Liver (tissue), 9 donors: ENCODE measurements around the gene SASH1. TPM values are rescaled to one million over a fixed set of nuclear protein-coding genes. Genes with fewer than 3 reads are reported as not detected.

Experiments
- DNase-seq: peaks from one replicate; pipeline ENCODE4 v3.0.0-alpha.2; 2017; ENCODE audit warnings: low spot score
- H3K27ac ChIP-seq, 2 donors: one replicate each; pipeline ENCODE4 v1.7.0; 2013; ENCODE audit warnings: inconsistent platforms in 2 of 2, low read length in 2 of 2, control low read depth in 1 of 2, low read depth in 1 of 2, mild to moderate bottlenecking in 1 of 2
- H3K27me3 ChIP-seq, 4 donors: one replicate each; pipeline versions ENCODE4 v1.6.1 to v1.7.0; 2013; ENCODE audit warnings: low read length in 3 of 4, inconsistent platforms in 1 of 4, mild to moderate bottlenecking in 1 of 4, moderate library complexity in 1 of 4; ENCODE audit not compliant: control insufficient read depth in 4 of 4, insufficient read depth in 4 of 4
- H3K36me3 ChIP-seq, 4 donors: one replicate each; pipeline versions ENCODE4 v1.6.1 to v1.7.0; 2013; ENCODE audit warnings: low read length in 3 of 4, mild to moderate bottlenecking in 3 of 4, low read depth in 1 of 4, moderate library complexity in 1 of 4; ENCODE audit not compliant: control insufficient read depth in 4 of 4, insufficient read depth in 3 of 4
- H3K4me1 ChIP-seq, 4 donors: one replicate each; pipeline versions ENCODE4 v1.6.1 to v1.7.0; 2013; ENCODE audit warnings: low read length in 3 of 4, mild to moderate bottlenecking in 3 of 4, moderate library complexity in 1 of 4; ENCODE audit not compliant: control insufficient read depth in 4 of 4, insufficient read depth in 4 of 4
- H3K4me3 ChIP-seq, 3 donors: one replicate each; pipeline versions ENCODE4 v1.6.1 to v1.7.0; 2013; ENCODE audit warnings: low read length in 3 of 3, control low read depth in 1 of 3, low read depth in 1 of 3, mild to moderate bottlenecking in 1 of 3
- H3K9ac ChIP-seq, 2 donors: one replicate each; pipeline ENCODE4 v1.7.0; 2013; ENCODE audit warnings: low read length in 2 of 2, mild to moderate bottlenecking in 2 of 2, moderate library complexity in 2 of 2, control low read depth in 1 of 2, low read depth in 1 of 2
- H3K9me3 ChIP-seq, 4 donors: one replicate each; pipeline versions ENCODE4 v1.6.1 to v1.7.0; 2013; ENCODE audit warnings: low read length in 3 of 4; ENCODE audit not compliant: control insufficient read depth in 4 of 4
- ATF3 ChIP-seq: IDR thresholded peaks from 2 replicates; pipeline ENCODE4 v1.6.1; 2016; ENCODE audit warnings: antibody characterized with exemption
- CTCF ChIP-seq: fragments of 150-350 bp; IDR thresholded peaks from 2 replicates; pipeline ENCODE4 v1.5.1; 2017; ENCODE audit warnings: improper control_type of control experiment, low read depth, low read length; ENCODE audit not compliant: missing input control
- EGR1 ChIP-seq, 2 donors: IDR thresholded peaks; 2 replicates each; pipeline ENCODE4 v1.6.1; 2016 to 2018; ENCODE audit warnings: antibody characterized with exemption in 2 of 2, low read depth in 2 of 2
- FOXA1 ChIP-seq: IDR thresholded peaks from 2 replicates; pipeline ENCODE4 v1.6.1; 2016; ENCODE audit warnings: antibody characterized with exemption
- FOXA2 ChIP-seq: IDR thresholded peaks from 2 replicates; pipeline ENCODE4 v1.6.1; 2016; ENCODE audit warnings: antibody characterized with exemption
- GABPA ChIP-seq, 2 donors: IDR thresholded peaks in 1 of 2; conservative IDR thresholded peaks in 1 of 2; 2 replicates each; pipeline ENCODE4 v1.6.1; 2016; ENCODE audit warnings: antibody characterized with exemption in 2 of 2, mild to moderate bottlenecking in 1 of 2, moderate library complexity in 1 of 2
- HNF4A ChIP-seq, 2 donors: conservative IDR thresholded peaks; 2 replicates each; pipeline ENCODE4 v1.6.1; 2016; ENCODE audit warnings: antibody characterized with exemption in 2 of 2, mild to moderate bottlenecking in 2 of 2
- HNF4G ChIP-seq: IDR thresholded peaks from 2 replicates; pipeline ENCODE4 v1.6.1; 2016; ENCODE audit warnings: antibody characterized with exemption
- JUND ChIP-seq, 2 donors: IDR thresholded peaks; 2 replicates each; pipeline ENCODE4 v1.6.1; 2016; ENCODE audit warnings: antibody characterized with exemption in 2 of 2
- NR2F2 ChIP-seq: IDR thresholded peaks from 2 replicates; pipeline ENCODE4 v1.6.1; 2016; ENCODE audit warnings: antibody characterized with exemption
- RAD21 ChIP-seq, 2 donors: IDR thresholded peaks; 2 replicates each; pipeline ENCODE4 v1.6.1; 2016; ENCODE audit warnings: antibody characterized with exemption in 2 of 2, mild to moderate bottlenecking in 2 of 2
- RXRA ChIP-seq, 2 donors: IDR thresholded peaks; 2 replicates each; pipeline ENCODE4 v1.6.1; 2017 to 2018; ENCODE audit warnings: antibody characterized with exemption in 2 of 2, mild to moderate bottlenecking in 1 of 2
- SP1 ChIP-seq: IDR thresholded peaks from 2 replicates; pipeline ENCODE4 v1.6.1; 2018; ENCODE audit warnings: antibody characterized with exemption, mild to moderate bottlenecking
- TAF1 ChIP-seq: conservative IDR thresholded peaks from 2 replicates; pipeline ENCODE4 v1.6.1; 2016; ENCODE audit warnings: antibody characterized with exemption, mild to moderate bottlenecking
- YY1 ChIP-seq: IDR thresholded peaks from 2 replicates; pipeline ENCODE4 v1.6.1; 2016; ENCODE audit warnings: antibody characterized with exemption, mild to moderate bottlenecking
- ZBTB33 ChIP-seq: IDR thresholded peaks from 2 replicates; pipeline ENCODE4 v1.6.1; 2016; ENCODE audit warnings: antibody characterized with exemption
- WGBS: extraction: QIAGEN DNeasy Blood & Tissue Kit; methylation state at CpG from one replicate; pipeline ENCODE4 v1.1.7; 2013; 5-methylcytosine and 5-hydroxymethylcytosine counted together
- polyA plus RNA-seq, 2 donors: library from polyadenylated mRNA; stranded (reverse) in 1 of 2; unstranded in 1 of 2; fragments of 200-250 nt in 1 of 2; fragments of >200 nt in 1 of 2; fragmentation: Nextera tagmentation in 1 of 2; extraction: Ambion mirVana in 1 of 2; gene quantifications; one replicate each; pipeline versions ENCODE4 v1.2.1 to v1.2.3, GENCODE V29; 2013 to 2015
- total RNA-seq, 2 donors: library from RNA; depleted of rRNA; stranded (reverse); fragments of >200 nt; gene quantifications; one replicate each; pipeline ENCODE4 v1.2.3, GENCODE V29; 2014
- TF ChIP-seq, protein P1 (sequence below): IDR thresholded peaks from 2 replicates; pipeline ENCODE4 v1.6.1; 2016; ENCODE audit warnings: antibody characterized with exemption, mild to moderate bottlenecking
- TF ChIP-seq, protein P2 (sequence below): IDR thresholded peaks from 2 replicates; pipeline ENCODE4 v1.6.1; 2016; ENCODE audit warnings: antibody characterized with exemption
- donor health status: healthy.
- donor health status: healthy.
- donor health status: healthy.
- donor health status: healthy.
- donor health status: healthy.

The SASH1 gene
- total and polyA plus RNA-seq, 4 donors = 3.5 to 16.4 (median 7.6) TPM

DNA sequence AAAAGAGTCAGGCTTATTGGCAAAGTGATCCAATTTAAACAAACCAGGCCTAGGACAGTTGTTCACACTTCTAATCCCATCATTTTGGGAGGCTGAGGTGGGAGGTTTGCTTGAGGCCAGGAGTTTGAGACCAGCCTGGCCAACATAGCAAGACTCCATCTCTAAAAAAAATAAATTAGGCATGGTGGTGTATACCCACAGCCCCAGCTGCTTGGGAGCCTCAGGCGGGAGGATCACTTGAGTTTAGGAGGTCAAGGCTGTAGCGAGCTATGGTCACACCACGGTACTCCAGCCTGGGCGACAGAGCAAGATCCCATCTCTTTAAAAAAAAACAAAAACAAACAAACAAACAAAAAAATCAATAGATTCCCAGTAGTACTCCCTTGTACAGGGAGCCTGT is 86.8 kb downstream of the SASH1 start:
- TF ChIP-seq JUND (IDR thresholded peaks at IDR 0.05) (no peak), ZBTB33 (no peak), HNF4G (no peak), NR2F2 (no peak), FOXA1 (no peak), RAD21 (IDR thresholded peaks at IDR 0.05) (no peak), RXRA (IDR thresholded peaks at IDR 0.05) (no peak)
- TF ChIP-seq, protein P1, sequence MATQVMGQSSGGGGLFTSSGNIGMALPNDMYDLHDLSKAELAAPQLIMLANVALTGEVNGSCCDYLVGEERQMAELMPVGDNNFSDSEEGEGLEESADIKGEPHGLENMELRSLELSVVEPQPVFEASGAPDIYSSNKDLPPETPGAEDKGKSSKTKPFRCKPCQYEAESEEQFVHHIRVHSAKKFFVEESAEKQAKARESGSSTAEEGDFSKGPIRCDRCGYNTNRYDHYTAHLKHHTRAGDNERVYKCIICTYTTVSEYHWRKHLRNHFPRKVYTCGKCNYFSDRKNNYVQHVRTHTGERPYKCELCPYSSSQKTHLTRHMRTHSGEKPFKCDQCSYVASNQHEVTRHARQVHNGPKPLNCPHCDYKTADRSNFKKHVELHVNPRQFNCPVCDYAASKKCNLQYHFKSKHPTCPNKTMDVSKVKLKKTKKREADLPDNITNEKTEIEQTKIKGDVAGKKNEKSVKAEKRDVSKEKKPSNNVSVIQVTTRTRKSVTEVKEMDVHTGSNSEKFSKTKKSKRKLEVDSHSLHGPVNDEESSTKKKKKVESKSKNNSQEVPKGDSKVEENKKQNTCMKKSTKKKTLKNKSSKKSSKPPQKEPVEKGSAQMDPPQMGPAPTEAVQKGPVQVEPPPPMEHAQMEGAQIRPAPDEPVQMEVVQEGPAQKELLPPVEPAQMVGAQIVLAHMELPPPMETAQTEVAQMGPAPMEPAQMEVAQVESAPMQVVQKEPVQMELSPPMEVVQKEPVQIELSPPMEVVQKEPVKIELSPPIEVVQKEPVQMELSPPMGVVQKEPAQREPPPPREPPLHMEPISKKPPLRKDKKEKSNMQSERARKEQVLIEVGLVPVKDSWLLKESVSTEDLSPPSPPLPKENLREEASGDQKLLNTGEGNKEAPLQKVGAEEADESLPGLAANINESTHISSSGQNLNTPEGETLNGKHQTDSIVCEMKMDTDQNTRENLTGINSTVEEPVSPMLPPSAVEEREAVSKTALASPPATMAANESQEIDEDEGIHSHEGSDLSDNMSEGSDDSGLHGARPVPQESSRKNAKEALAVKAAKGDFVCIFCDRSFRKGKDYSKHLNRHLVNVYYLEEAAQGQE = no peak
- Histone ChIP-seq H3K9me3 (no peaks in the 10 kb centered on the region), H3K27ac (no peak overlapping the region), H3K4me3 (no peak overlapping the region), H3K27me3 (no peaks in the 10 kb centered on the region), H3K4me1 (peaks cover 2 to 15% (median 8%) of the 10 kb centered on the region in 4 donors), H3K9ac (no peak overlapping the region), H3K36me3 (no peaks in the 10 kb centered on the region)
- 97% methylated on average over 4 of the region's 4 CpGs for WGBS
- no peak for DNase-seq

- no peak for DNase-seq
- H3K4me1 ChIP-seq = peaks cover 2 to 15% (median 8%) of the 10 kb centered on the region in 4 donors
- H3K27me3 ChIP-seq = no peaks in the 10 kb centered on the region
- H3K36me3 ChIP-seq = no peaks in the 10 kb centered on the region
- TF ChIP-seq SP1 (no peak), HNF4A (conservative IDR thresholded peaks at IDR 0.05) (no peak), RAD21 (IDR thresholded peaks at IDR 0.05) (no peak), HNF4G (no peak), JUND (IDR thresholded peaks at IDR 0.05) (no peak), YY1 (no peak), ZBTB33 (no peak), TAF1 (no peak), FOXA2 (no peak), EGR1 (IDR thresholded peaks at IDR 0.05; ENCODE audit: low read depth in 2 of 2) (no peak), CTCF (no peak), GABPA (IDR thresholded peaks at IDR 0.05 in 1 of 2, conservative IDR thresholded peaks at IDR 0.05 in 1 of 2) (no peak), ATF3 (no peak), FOXA1 (no peak), RXRA (IDR thresholded peaks at IDR 0.05) (no peak), NR2F2 (no peak)
- TF ChIP-seq, protein P2, sequence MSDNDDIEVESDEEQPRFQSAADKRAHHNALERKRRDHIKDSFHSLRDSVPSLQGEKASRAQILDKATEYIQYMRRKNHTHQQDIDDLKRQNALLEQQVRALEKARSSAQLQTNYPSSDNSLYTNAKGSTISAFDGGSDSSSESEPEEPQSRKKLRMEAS = no peak
- TF ChIP-seq, protein P1 = no peak
- H3K9me3 ChIP-seq = no peaks in the 10 kb centered on the region
- no peak overlapping the region for H3K4me3 ChIP-seq
- 89% methylated on average over 8 of the region's 8 CpGs for WGBS
- H3K27ac ChIP-seq = no peak overlapping the region
- H3K9ac ChIP-seq = no peak overlapping the region
Measured at GRCh38 chr6:148430897-148431296, 88.3 kb downstream of the SASH1 start.
